Measurements from ENCODE around the gene NADSYN1. TPM values are rescaled to one million over a fixed set of nuclear protein-coding genes. Genes with fewer than 3 reads are reported as not detected.
"Not testable (repeated sequence)": the region's sequence is repeated elsewhere in the genome, so short reads cannot be mapped to it uniquely, and the experiment has no call there.

The NADSYN1 gene
- total RNA-seq, 4 donors from 2014 or later = 44.0 to 79.1 (median 57.3) TPM

GRCh38 chr11:71535825-71536224 lies 82.8 kb downstream of the NADSYN1 start:
- TF ChIP-seq CTCF (IDR thresholded peaks at IDR 0.05; ENCODE audit: low read depth) = no peak

- no peak for TF ChIP-seq CTCF (IDR thresholded peaks at IDR 0.05; ENCODE audit: low read depth)
These were observed 84.5 kb downstream of the NADSYN1 start for GRCh38 chr11:71537537-71537936.

GRCh38 chr11:71537977-71538665 lies 85.1 kb downstream of the NADSYN1 start, which contains the start of gene KRTAP5-8:
TSS of gene KRTAP5-8 (plus strand) at chr11:71538025. CDS start at chr11:71538056, 31 bp downstream.
- TF ChIP-seq CTCF (IDR thresholded peaks at IDR 0.05; ENCODE audit: low read depth) = not testable (repeated sequence)

- TF ChIP-seq CTCF (IDR thresholded peaks at IDR 0.05; ENCODE audit: low read depth) = no peak
These were observed 85.6 kb downstream of the NADSYN1 start for GRCh38 chr11:71538666-71538990.

GRCh38 chr11:71539017-71539416 lies 86.0 kb downstream of the NADSYN1 start:
- no peak for TF ChIP-seq CTCF (IDR thresholded peaks at IDR 0.05; ENCODE audit: low read depth)

GRCh38 chr11:71542382-71542781 lies 89.4 kb downstream of the NADSYN1 start:
- TF ChIP-seq CTCF (IDR thresholded peaks at IDR 0.05; ENCODE audit: low read depth) = no peak

GRCh38 chr11:71542879-71543777 lies 90.1 kb downstream of the NADSYN1 start:
- TF ChIP-seq CTCF (IDR thresholded peaks at IDR 0.05; ENCODE audit: low read depth) = no peak
